Astrocyte (in vitro differentiated cells and primary cell): Measurements from ENCODE around the gene PPP1R11. TPM values are rescaled to one million over a fixed set of nuclear protein-coding genes. Genes with fewer than 3 reads are reported as not detected.

Experiments
- DNase-seq: peaks from one replicate; pipeline ENCODE4 v3.0.0-alpha.2; 2010; ENCODE audit warnings: low read depth
- FAIRE-seq: peaks from 2 replicates; lab custom pipeline; 2011; peaks lifted over from hg19 to GRCh38; lab: Jason Lieb, UNC
- H2AFZ ChIP-seq: 2 replicates; pipeline ENCODE4 v1.6.0; 2012; ENCODE audit warnings: low read depth, low read length, inconsistent platforms
- H3K27ac ChIP-seq: 2 replicates; pipeline ENCODE4 v1.5.1; 2011; ENCODE audit warnings: low read depth, low read length, inconsistent platforms
- H3K27me3 ChIP-seq: 2 replicates; pipeline ENCODE4 v1.6.0; 2011; ENCODE audit warnings: low read length, inconsistent platforms; ENCODE audit not compliant: insufficient read depth
- H3K36me3 ChIP-seq: 2 replicates; pipeline ENCODE4 v1.5.1; 2011; ENCODE audit warnings: low read length, inconsistent platforms; ENCODE audit not compliant: insufficient read depth
- H3K4me1 ChIP-seq: 2 replicates; pipeline ENCODE4 v1.5.1; 2011; ENCODE audit warnings: low read length, inconsistent platforms; ENCODE audit not compliant: insufficient read depth
- H3K4me2 ChIP-seq: 2 replicates; pipeline ENCODE4 v1.6.0; 2012; ENCODE audit warnings: low read length, inconsistent platforms
- H3K4me3 ChIP-seq: 2 replicates; pipeline ENCODE4 v1.5.1; 2011; ENCODE audit warnings: low read depth, mild to moderate bottlenecking, low read length, inconsistent platforms; ENCODE audit not compliant: insufficient read depth
- H3K79me2 ChIP-seq: 2 replicates; pipeline ENCODE4 v1.6.0; 2012; ENCODE audit warnings: mild to moderate bottlenecking, low read length, inconsistent platforms; ENCODE audit not compliant: insufficient read depth
- H3K9ac ChIP-seq: 2 replicates; pipeline ENCODE4 v1.6.0; 2012; ENCODE audit warnings: mild to moderate bottlenecking, low read length, inconsistent platforms
- H3K9me3 ChIP-seq: 2 replicates; pipeline ENCODE4 v1.5.1; 2012; ENCODE audit warnings: low read depth, mild to moderate bottlenecking, low read length, inconsistent platforms; ENCODE audit not compliant: insufficient read depth
- H4K20me1 ChIP-seq: 2 replicates; pipeline ENCODE4 v1.6.0; 2012; ENCODE audit warnings: low read length, inconsistent platforms; ENCODE audit not compliant: insufficient read depth
- H3K27ac Mint-ChIP-seq: one replicate; pipeline ENCODE4 v1.8.0; 2021; ENCODE audit warnings: mild to moderate bottlenecking, mixed read lengths; ENCODE audit not compliant: unreplicated experiment
- H3K27me3 Mint-ChIP-seq: one replicate; pipeline ENCODE4 v1.8.0; 2021; ENCODE audit warnings: low read depth, mixed read lengths; ENCODE audit not compliant: unreplicated experiment
- H3K36me3 Mint-ChIP-seq: one replicate; pipeline ENCODE4 v1.8.0; 2021; ENCODE audit warnings: low read depth, mixed read lengths; ENCODE audit not compliant: unreplicated experiment
- H3K4me1 Mint-ChIP-seq: one replicate; pipeline ENCODE4 v1.8.0; 2021; ENCODE audit warnings: low read depth, mixed read lengths; ENCODE audit not compliant: unreplicated experiment
- H3K4me3 Mint-ChIP-seq: one replicate; pipeline ENCODE4 v1.8.0; 2021; ENCODE audit warnings: mild to moderate bottlenecking, moderate library complexity, mixed read lengths; ENCODE audit not compliant: unreplicated experiment
- H3K9me3 Mint-ChIP-seq: one replicate; pipeline ENCODE4 v1.8.0; 2021; ENCODE audit warnings: mild to moderate bottlenecking, mixed read lengths; ENCODE audit not compliant: unreplicated experiment
- CTCF ChIP-seq: IDR thresholded peaks from 2 replicates; pipeline ENCODE4 v1.5.1; 2011; ENCODE audit warnings: low read depth, mild to moderate bottlenecking, inconsistent platforms, low read length, moderate library complexity; ENCODE audit not compliant: insufficient read depth
- EZH2 ChIP-seq: IDR thresholded peaks from 2 replicates; pipeline ENCODE4 v1.6.1; 2012; ENCODE audit warnings: mild to moderate bottlenecking, low read length, inconsistent platforms; ENCODE audit not compliant: insufficient read depth
- total RNA-seq: library from RNA; stranded (reverse); gene quantifications from 2 replicates; pipeline ENCODE4 v1.2.1, GENCODE V29; 2021

Gene PPP1R11
- total RNA-seq, 1 donor from 2014 or later = 37.8 TPM

GRCh38 chr6:30071081-30071818, 4.3 kb downstream of the PPP1R11 start:
- H2AFZ ChIP-seq = no peak overlapping the region
- H3K27ac ChIP-seq = no peak overlapping the region
- TF ChIP-seq CTCF = no peak
- TF ChIP-seq EZH2 = peak; percentile 76
- Mint-ChIP-seq H3K9me3 (peaks cover 9% of the 10 kb centered on the region), H3K4me1 (peaks cover 20% of the 10 kb centered on the region), H3K4me3 (peak overlapping the region; percentile 42), H3K27ac (no peak overlapping the region), H3K27me3 (peaks cover 60% of the 10 kb centered on the region), H3K36me3 (peaks cover 28% of the 10 kb centered on the region)
- peaks cover 16% of the 10 kb centered on the region for H3K4me1 ChIP-seq
- FAIRE-seq (no peak), DNase-seq (peak; percentile 13)
- H3K27me3 ChIP-seq = peaks cover 49% of the 10 kb centered on the region
- H3K9ac ChIP-seq = no peak overlapping the region
- H3K9me3 ChIP-seq = no peaks in the 10 kb centered on the region
- H4K20me1 ChIP-seq = peaks cover 11% of the 10 kb centered on the region
- no peak overlapping the region for H3K4me3 ChIP-seq
- no peaks in the 10 kb centered on the region for H3K36me3 ChIP-seq
- H3K79me2 ChIP-seq = peaks cover 15% of the 10 kb centered on the region
- peak overlapping the region; percentile 52 for H3K4me2 ChIP-seq

DNA sequence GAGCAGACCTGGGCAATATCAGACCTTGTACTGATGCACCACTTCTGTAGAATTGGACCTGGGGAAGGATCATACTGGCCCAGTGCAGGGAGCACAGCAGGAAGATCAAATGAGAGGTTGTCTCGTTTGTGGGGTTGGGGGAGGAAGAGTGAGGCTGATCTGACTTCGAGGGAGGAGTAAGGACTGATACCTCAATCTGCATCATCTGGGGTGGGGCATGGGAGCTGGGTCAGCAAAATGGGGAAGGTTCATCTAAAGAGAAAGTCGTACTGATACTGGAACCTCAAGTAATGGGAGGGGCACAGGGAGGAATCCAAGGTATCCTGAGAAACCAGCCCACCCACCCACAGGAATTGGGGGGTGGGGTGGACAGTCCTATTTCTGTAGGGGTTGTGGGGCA, 4.9 kb downstream of the PPP1R11 start:
- Histone ChIP-seq H3K9me3 (no peaks in the 10 kb centered on the region), H3K9ac (no peak overlapping the region), H3K4me3 (no peak overlapping the region), H3K36me3 (no peaks in the 10 kb centered on the region), H3K27ac (no peak overlapping the region), H2AFZ (no peak overlapping the region), H4K20me1 (peaks cover 11% of the 10 kb centered on the region), H3K4me1 (peaks cover 14% of the 10 kb centered on the region), H3K27me3 (peaks cover 55% of the 10 kb centered on the region), H3K4me2 (no peak overlapping the region), H3K79me2 (peaks cover 15% of the 10 kb centered on the region)
- H3K27me3 Mint-ChIP-seq = peaks cover 66% of the 10 kb centered on the region
- peak overlapping the region; percentile 42 for H3K4me3 Mint-ChIP-seq
- no peak for TF ChIP-seq EZH2
- no peak for TF ChIP-seq CTCF
- H3K9me3 Mint-ChIP-seq = peaks cover 9% of the 10 kb centered on the region
- no peak for FAIRE-seq
- DNase-seq = no peak
- no peak overlapping the region for H3K27ac Mint-ChIP-seq
- peaks cover 24% of the 10 kb centered on the region for H3K4me1 Mint-ChIP-seq
- H3K36me3 Mint-ChIP-seq = peaks cover 28% of the 10 kb centered on the region

DNA sequence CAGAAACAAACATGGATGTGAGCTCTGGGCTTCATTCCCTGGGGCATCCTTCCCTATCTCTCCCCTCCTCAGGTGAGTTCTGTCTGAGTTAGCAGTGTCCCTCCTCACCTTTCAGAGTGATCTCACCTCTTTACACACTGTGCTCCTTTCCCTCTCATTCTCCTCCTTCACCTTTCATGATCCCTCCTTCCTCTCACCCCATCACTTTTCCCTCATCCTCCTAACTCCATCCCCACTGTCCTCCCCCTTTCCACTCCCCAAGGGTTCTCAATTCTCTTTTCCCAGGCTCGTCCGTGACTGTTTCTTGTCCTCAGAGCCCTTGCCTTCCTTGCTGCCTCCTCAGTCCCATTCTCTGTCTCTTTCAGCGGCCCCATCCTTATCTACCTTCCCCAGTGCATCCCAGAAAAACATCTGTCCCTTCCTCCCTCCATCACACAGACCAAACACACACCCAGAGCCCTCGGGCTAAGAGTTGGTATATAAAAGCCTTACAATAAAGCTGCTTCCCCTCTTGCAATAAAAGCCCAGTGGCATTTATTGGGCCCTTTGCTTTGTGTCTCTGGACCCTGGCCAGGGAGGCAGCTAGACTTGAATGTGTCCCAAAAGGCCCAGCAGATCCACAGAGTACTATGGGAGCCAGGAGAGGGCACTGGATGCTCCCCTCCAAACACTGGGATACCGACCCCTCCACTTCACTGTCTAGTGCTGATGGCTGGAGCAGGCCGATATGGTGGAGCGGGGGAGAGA, 6.7 kb downstream of the PPP1R11 start:
- Mint-ChIP-seq H3K4me3 (peak overlapping the region; percentile 36), H3K4me1 (peaks cover 16% of the 10 kb centered on the region), H3K36me3 (peaks cover 30% of the 10 kb centered on the region), H3K27me3 (peaks cover 81% of the 10 kb centered on the region), H3K27ac (no peak overlapping the region), H3K9me3 (peaks cover 9% of the 10 kb centered on the region)
- peaks cover 10% of the 10 kb centered on the region for H3K4me1 ChIP-seq
- no peak overlapping the region for H2AFZ ChIP-seq
- H3K36me3 ChIP-seq = no peaks in the 10 kb centered on the region
- no peak overlapping the region for H3K4me3 ChIP-seq
- TF ChIP-seq CTCF (no peak), EZH2 (no peak)
- H3K27me3 ChIP-seq = peaks cover 72% of the 10 kb centered on the region
- no peaks in the 10 kb centered on the region for H3K9me3 ChIP-seq
- no peak for FAIRE-seq
- H3K79me2 ChIP-seq = no peaks in the 10 kb centered on the region
- no peak overlapping the region for H3K9ac ChIP-seq
- H3K4me2 ChIP-seq = peak overlapping the region; percentile 74
- no peak for DNase-seq
- peaks cover 11% of the 10 kb centered on the region for H4K20me1 ChIP-seq
- H3K27ac ChIP-seq = no peak overlapping the region
